Left ventricle myocardium inferior (tissue), 1 donor: ENCODE results near the gene EYA2. TPM values are rescaled to one million over a fixed set of nuclear protein-coding genes. Genes with fewer than 3 reads are reported as not detected.

ENCODE experiments used
- DNase-seq: peaks from one replicate; pipeline ENCODE4 v3.0.0-alpha.2; 2020
- H3K27ac ChIP-seq: fragments of 200-600 bp; replicated peaks from 2 replicates; pipeline ENCODE4 v1.8.0; 2021
- H3K27me3 ChIP-seq: fragments of 200-600 bp; 2 replicates; pipeline ENCODE4 v1.8.0; 2021; ENCODE audit warnings: low read depth
- H3K36me3 ChIP-seq: fragments of 200-600 bp; 2 replicates; pipeline ENCODE4 v1.8.0; 2021
- H3K4me1 ChIP-seq: fragments of 200-600 bp; 2 replicates; pipeline ENCODE4 v1.8.0; 2021
- H3K4me3 ChIP-seq: fragments of 200-600 bp; 2 replicates; pipeline ENCODE4 v1.8.0; 2021; ENCODE audit warnings: mild to moderate bottlenecking, moderate library complexity
- H3K9me3 ChIP-seq: fragments of 200-600 bp; replicated peaks from 2 replicates; pipeline ENCODE4 v1.8.0; 2021
- CTCF ChIP-seq: fragments of 200-600 bp; IDR thresholded peaks from 2 replicates; pipeline ENCODE4 v1.8.0; 2021; ENCODE audit warnings: antibody characterized with exemption, mild to moderate bottlenecking, borderline replicate concordance
- intact Hi-C: fragments of 100-400 bp; cut with micrococcal nuclease; formaldehyde crosslinking; loops from one replicate; pipeline ENCODE4 v1.11.0; 2022
- total RNA-seq: library from RNA; stranded (reverse); fragmentation: NEBNext Ultra II Directional; extraction: Animal tissue kit (Norgen Biotek cat#: 25700); gene quantifications from one replicate; pipeline ENCODE4 v1.2.1, GENCODE V29; 2021
- donor health status: DM: no; HTN: yes; CAD: no; lungs with severe emphysema.

The EYA2 gene
- total RNA-seq, 1 donor from 2014 or later, result 0.63 TPM

GRCh38 chr20:47038566-47039560 lies 144.2 kb downstream of the EYA2 start:
- H3K27ac ChIP-seq, result no peak overlapping the region
- peak; percentile 19 for DNase-seq
- H3K9me3 ChIP-seq, result peaks cover 10% of the 10 kb centered on the region
- TF ChIP-seq CTCF, result no peak
- intact Hi-C loops, result no loop called here
- no peaks in the 10 kb centered on the region for H3K4me1 ChIP-seq
- H3K4me3 ChIP-seq, result no peak overlapping the region
- H3K27me3 ChIP-seq, result peaks cover 51% of the 10 kb centered on the region
- no peaks in the 10 kb centered on the region for H3K36me3 ChIP-seq

GRCh38 chr20:47040506-47041125 lies 146.0 kb downstream of the EYA2 start:
- intact Hi-C loops, result no loop called here
- H3K27ac ChIP-seq, result no peak overlapping the region
- H3K4me1 ChIP-seq, result no peaks in the 10 kb centered on the region
- DNase-seq, result no peak
- H3K9me3 ChIP-seq, result peaks cover 24% of the 10 kb centered on the region
- no peaks in the 10 kb centered on the region for H3K36me3 ChIP-seq
- peaks cover 47% of the 10 kb centered on the region for H3K27me3 ChIP-seq
- no peak for TF ChIP-seq CTCF
- H3K4me3 ChIP-seq, result no peak overlapping the region

- Histone ChIP-seq H3K4me3 (no peak overlapping the region), H3K9me3 (peaks cover 32% of the 10 kb centered on the region), H3K36me3 (no peaks in the 10 kb centered on the region), H3K27ac (no peak overlapping the region), H3K27me3 (peaks cover 42% of the 10 kb centered on the region), H3K4me1 (no peaks in the 10 kb centered on the region)
- TF ChIP-seq CTCF, result no peak
- DNase-seq, result no peak
- intact Hi-C loops, result no loop called here
These were observed 146.8 kb downstream of the EYA2 start for GRCh38 chr20:47041396-47041899.

- Histone ChIP-seq H3K9me3 (peaks cover 30% of the 10 kb centered on the region), H3K4me3 (no peak overlapping the region), H3K4me1 (no peaks in the 10 kb centered on the region), H3K27me3 (peaks cover 40% of the 10 kb centered on the region), H3K36me3 (no peaks in the 10 kb centered on the region), H3K27ac (no peak overlapping the region)
- no peak for DNase-seq
- no peak for TF ChIP-seq CTCF
- intact Hi-C loops, result no loop called here
These were observed 147.8 kb downstream of the EYA2 start for GRCh38 chr20:47042464-47042863.

GRCh38 chr20:47043086-47043485 lies 148.4 kb downstream of the EYA2 start:
- peaks cover 25% of the 10 kb centered on the region for H3K9me3 ChIP-seq
- intact Hi-C loops, result no loop called here
- TF ChIP-seq CTCF, result no peak

More at GRCh38 chr20:47043086-47043485, 148.4 kb downstream of the EYA2 start:
- no peaks in the 10 kb centered on the region for H3K36me3 ChIP-seq
- DNase-seq, result no peak
- H3K4me1 ChIP-seq, result no peaks in the 10 kb centered on the region
- H3K27me3 ChIP-seq, result peaks cover 40% of the 10 kb centered on the region
- H3K27ac ChIP-seq, result no peak overlapping the region
- no peak overlapping the region for H3K4me3 ChIP-seq
